Neuron (in vitro differentiated cells): ENCODE data around the gene PRR9.

Experiments used
- H2AFZ ChIP-seq: one replicate; pipeline ENCODE4 v1.6.1; 2013; ENCODE audit warnings: low read depth, mild to moderate bottlenecking, inconsistent platforms, low read length, moderate library complexity
- H3K27me3 ChIP-seq: one replicate; pipeline ENCODE4 v1.6.1; 2013; ENCODE audit warnings: low read length; ENCODE audit not compliant: insufficient read depth
- H3K36me3 ChIP-seq: one replicate; pipeline ENCODE4 v1.6.1; 2013; ENCODE audit warnings: low read length; ENCODE audit not compliant: insufficient read depth
- H3K4me1 ChIP-seq: one replicate; pipeline ENCODE4 v1.6.1; 2013; ENCODE audit warnings: low read length; ENCODE audit not compliant: insufficient read depth
- H3K4me3 ChIP-seq: 2 replicates; pipeline ENCODE4 v1.5.1; 2013; ENCODE audit warnings: mild to moderate bottlenecking, low read length, moderate library complexity
- H3K9me3 ChIP-seq: one replicate; pipeline ENCODE4 v1.6.1; 2013; ENCODE audit warnings: low read length

Gene PRR9

GRCh38 chr1:153242160-153242559 is 24.8 kb downstream of the PRR9 start:
- H3K27me3 ChIP-seq: no peaks in the 10 kb centered on the region
- H3K4me1 ChIP-seq: no peaks in the 10 kb centered on the region
- H3K4me3 ChIP-seq: no peak overlapping the region
- no peak overlapping the region for H2AFZ ChIP-seq
- no peaks in the 10 kb centered on the region for H3K9me3 ChIP-seq
- no peaks in the 10 kb centered on the region for H3K36me3 ChIP-seq

DNA sequence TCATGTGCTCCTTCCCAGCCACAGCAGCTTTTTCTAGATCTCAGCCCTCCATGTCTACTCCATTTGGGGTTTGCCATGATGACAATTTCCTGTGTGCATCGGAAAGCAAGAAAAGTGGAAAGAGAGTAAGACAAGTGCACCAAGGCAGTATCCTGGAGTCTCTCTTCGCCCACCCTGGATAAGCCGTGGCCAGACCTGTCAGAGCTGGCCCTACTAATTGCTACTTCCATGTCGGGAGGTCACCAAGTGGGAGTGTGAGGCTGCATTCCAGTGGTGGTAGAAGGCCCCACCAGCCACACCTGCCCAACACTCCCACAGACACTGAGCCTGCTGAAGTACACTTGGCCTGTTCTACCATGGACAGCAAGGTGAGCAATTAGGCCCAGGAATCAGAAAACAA is 28.1 kb downstream of the PRR9 start:
- no peaks in the 10 kb centered on the region for H3K27me3 ChIP-seq
- H3K4me3 ChIP-seq: no peak overlapping the region
- no peaks in the 10 kb centered on the region for H3K4me1 ChIP-seq
- H3K9me3 ChIP-seq: no peaks in the 10 kb centered on the region
- no peak overlapping the region for H2AFZ ChIP-seq
- H3K36me3 ChIP-seq: no peaks in the 10 kb centered on the region

GRCh38 chr1:153246018-153246417 is 28.6 kb downstream of the PRR9 start:
- Histone ChIP-seq H3K36me3 (no peaks in the 10 kb centered on the region), H3K9me3 (no peaks in the 10 kb centered on the region), H2AFZ (no peak overlapping the region), H3K4me3 (no peak overlapping the region), H3K27me3 (no peaks in the 10 kb centered on the region), H3K4me1 (no peaks in the 10 kb centered on the region)

DNA sequence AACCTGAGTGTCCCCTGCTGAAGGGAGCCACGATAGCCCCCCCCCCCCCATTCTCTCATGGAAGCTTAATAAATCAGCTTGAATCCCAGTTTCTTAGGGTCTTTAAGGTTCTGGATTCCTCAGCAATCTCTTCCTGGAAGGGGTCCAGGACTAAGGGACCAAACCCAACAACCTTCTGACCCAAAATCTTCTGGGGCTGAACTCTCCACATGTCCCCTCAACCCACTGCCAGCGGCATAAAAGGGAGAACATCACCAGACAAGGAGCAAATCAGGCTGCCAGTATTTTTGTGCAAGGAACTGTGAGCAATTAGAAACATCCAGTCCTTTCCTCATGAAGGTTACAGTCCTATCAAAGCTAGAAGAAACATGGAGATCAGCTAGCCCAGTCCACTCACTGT is 29.4 kb downstream of the PRR9 start:
- Histone ChIP-seq H3K36me3 (no peaks in the 10 kb centered on the region), H3K4me1 (no peaks in the 10 kb centered on the region), H3K9me3 (no peaks in the 10 kb centered on the region), H3K27me3 (no peaks in the 10 kb centered on the region), H2AFZ (no peak overlapping the region), H3K4me3 (no peak overlapping the region)

DNA sequence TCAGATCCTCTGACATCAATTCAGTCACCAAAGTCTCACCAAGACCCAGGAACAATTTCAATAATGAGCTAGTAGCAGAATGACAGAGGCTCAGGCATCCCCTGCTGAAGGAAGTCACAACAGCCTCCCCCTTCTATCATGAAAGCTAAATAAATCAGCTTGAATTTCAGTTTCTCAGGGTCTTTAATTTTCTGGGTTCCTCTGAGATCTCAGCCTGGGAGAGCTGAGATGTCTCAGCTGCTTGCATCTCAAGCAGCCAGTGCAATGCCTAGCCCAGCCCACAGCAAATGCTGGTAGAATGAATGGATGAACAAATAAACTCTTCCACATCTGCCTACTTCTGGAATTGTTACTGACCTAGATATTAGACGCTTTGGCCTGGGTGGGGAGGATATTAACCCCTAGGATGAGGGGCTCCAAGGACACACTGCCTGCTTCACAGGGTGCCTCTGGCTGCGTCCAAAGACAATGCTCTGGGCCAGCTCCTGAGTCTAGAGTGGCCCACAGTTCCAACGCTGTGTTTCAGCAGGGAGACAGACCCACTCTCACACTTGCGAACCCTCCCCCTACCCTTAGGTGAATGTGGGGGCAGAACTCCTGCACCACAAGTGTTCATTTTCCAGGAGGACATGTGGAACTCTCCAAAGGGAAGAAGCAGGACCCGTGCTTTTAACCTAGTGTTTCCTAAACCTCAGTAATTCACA is 30.9 kb downstream of the PRR9 start:
- Histone ChIP-seq H2AFZ (no peak overlapping the region), H3K36me3 (no peaks in the 10 kb centered on the region), H3K27me3 (no peaks in the 10 kb centered on the region), H3K9me3 (no peaks in the 10 kb centered on the region), H3K4me1 (no peaks in the 10 kb centered on the region), H3K4me3 (no peak overlapping the region)

DNA sequence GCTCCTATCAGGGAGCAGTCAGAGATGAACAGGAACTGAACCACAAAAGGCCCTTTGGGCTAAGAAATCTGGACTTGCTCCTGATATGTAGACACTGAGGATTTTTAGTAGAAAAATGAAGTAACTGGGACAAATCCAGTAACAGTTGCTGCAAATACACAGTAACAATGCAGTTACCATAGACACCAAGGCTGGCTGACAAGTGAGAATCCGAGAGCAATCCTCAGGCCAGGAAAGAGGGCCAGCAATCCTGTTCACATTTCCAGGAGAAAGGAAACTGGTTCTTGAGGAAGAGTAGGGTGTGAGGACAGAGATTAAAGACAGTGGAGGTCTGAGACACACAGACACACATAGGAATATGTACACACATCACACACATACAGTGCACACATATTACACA is 32.8 kb downstream of the PRR9 start:
- Histone ChIP-seq H3K9me3 (no peaks in the 10 kb centered on the region), H2AFZ (no peak overlapping the region), H3K27me3 (no peaks in the 10 kb centered on the region), H3K36me3 (no peaks in the 10 kb centered on the region), H3K4me3 (no peak overlapping the region), H3K4me1 (no peaks in the 10 kb centered on the region)

DNA sequence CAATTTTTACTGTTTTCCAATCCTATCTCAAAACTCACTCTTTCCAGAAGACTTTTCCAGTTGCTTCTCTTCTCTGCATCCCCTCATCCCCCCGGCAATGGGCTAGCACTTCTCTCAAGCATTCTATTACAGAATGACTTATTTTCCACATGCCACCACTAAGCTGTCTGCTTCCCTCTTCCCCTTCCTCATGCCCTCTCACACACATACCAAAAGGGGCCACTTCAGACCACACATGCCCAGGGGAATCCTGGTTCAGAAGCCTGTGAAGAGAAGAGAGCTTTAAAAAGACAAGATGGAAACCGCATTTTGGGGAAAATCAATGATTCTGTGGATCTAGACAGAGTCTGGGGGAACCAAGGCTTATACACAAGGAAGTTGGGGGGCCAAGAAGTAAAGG is 33.7 kb downstream of the PRR9 start:
- no peak overlapping the region for H3K4me3 ChIP-seq
- H2AFZ ChIP-seq: no peak overlapping the region
- H3K36me3 ChIP-seq: no peaks in the 10 kb centered on the region
- H3K4me1 ChIP-seq: no peaks in the 10 kb centered on the region
- H3K27me3 ChIP-seq: no peaks in the 10 kb centered on the region
- no peaks in the 10 kb centered on the region for H3K9me3 ChIP-seq

DNA sequence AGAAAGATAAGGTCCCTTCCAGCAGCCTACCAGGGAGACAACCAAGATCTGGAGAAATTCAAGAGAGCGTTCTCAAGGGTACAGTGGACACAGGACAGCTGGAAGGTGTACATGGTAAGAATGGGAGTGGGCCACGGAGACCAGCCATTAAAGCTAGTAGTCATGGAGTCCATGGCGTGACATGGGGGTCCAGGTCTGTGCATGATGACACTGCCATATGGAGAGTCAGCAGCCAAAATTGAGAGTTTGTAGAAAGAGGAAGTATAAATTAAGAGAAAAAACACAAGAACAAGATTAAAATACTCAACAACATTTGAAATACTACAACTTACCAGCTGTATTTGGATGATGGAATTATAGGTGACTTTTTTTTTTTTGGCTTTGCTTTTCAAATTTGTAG is 34.2 kb downstream of the PRR9 start:
- no peak overlapping the region for H3K4me3 ChIP-seq
- no peak overlapping the region for H2AFZ ChIP-seq
- no peaks in the 10 kb centered on the region for H3K9me3 ChIP-seq
- no peaks in the 10 kb centered on the region for H3K4me1 ChIP-seq
- no peaks in the 10 kb centered on the region for H3K27me3 ChIP-seq
- H3K36me3 ChIP-seq: no peaks in the 10 kb centered on the region

DNA sequence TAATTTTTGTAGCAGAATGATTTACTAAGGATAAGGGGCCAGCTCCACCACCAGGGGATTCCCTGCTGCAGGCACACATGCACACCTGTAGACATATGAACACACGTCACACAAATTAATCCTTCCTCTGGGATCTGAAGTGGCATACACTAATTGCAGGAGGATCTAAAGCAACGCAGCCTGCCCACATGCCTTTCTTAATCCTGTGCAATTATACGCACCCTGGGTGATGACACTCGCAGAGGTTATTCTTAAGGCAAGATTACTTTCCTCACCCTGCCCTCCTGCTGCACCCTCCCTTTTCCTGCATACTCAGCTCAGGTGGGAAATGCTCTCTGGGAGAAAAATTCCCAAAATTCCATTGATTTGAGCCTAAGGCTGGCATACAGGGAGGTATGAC is 34.6 kb downstream of the PRR9 start:
- no peaks in the 10 kb centered on the region for H3K4me1 ChIP-seq
- no peak overlapping the region for H2AFZ ChIP-seq
- no peaks in the 10 kb centered on the region for H3K36me3 ChIP-seq
- no peaks in the 10 kb centered on the region for H3K27me3 ChIP-seq
- H3K4me3 ChIP-seq: no peak overlapping the region
- no peaks in the 10 kb centered on the region for H3K9me3 ChIP-seq

GRCh38 chr1:153253076-153253475 is 35.7 kb downstream of the PRR9 start:
- no peak overlapping the region for H3K4me3 ChIP-seq
- no peaks in the 10 kb centered on the region for H3K27me3 ChIP-seq
- H3K36me3 ChIP-seq: no peaks in the 10 kb centered on the region
- H2AFZ ChIP-seq: no peak overlapping the region
- H3K4me1 ChIP-seq: no peaks in the 10 kb centered on the region
- no peaks in the 10 kb centered on the region for H3K9me3 ChIP-seq

DNA sequence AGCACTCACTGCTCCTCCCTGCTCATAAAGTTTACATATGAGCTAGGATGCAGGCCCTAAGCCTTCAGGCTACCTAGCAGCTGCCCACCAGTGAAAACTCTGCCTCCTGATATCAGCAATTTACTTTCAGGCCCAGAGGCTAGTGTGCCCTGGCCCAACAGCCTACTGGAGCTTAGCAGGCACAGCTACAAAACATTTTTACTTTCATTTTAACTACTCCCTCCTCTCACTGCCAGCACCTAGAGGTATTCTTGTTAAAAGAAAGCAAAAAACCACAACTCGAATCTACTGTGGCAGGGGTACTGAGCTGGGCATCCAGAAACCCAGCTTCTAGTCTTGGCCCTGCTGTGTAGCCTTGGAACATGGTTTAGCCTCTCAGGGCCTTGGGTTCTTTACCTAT is 36.3 kb downstream of the PRR9 start:
- Histone ChIP-seq H3K9me3 (no peaks in the 10 kb centered on the region), H3K4me3 (no peak overlapping the region), H3K4me1 (no peaks in the 10 kb centered on the region), H3K27me3 (no peaks in the 10 kb centered on the region), H2AFZ (no peak overlapping the region), H3K36me3 (no peaks in the 10 kb centered on the region)

DNA sequence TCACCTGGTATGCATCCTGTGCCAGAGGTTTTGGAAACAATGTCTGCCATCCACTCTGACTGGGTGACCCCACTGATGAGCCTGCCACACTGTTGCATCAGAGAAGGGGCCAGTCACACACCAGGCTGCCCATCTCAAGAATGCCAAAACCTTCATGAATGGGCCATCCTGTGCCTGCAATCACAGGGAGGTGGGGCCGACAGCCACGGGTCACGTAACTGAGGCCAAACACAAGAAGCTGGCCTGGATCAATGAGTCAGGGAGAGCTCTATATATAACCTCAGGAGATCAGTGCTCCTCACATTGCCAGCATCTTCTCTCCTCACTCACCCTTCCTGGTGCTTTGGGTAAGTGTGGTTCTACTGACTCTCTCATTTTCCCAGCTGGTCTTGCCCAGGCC is 42.0 kb downstream of the PRR9 start, which contains the start of gene LORICRIN:
TSS of gene LORICRIN (plus strand) at position 301 of the 400 bp plus-strand sequence. CDS start 1,263 bp downstream, outside the sequence.
- Histone ChIP-seq H3K4me3 (no peak within 1 kb of the TSS), H2AFZ (no peak within 1 kb of the TSS), H3K4me1 (no peaks in the 10 kb centered on the region), H3K36me3 (no peaks in the 10 kb centered on the region), H3K27me3 (peaks cover 40% of the 10 kb centered on the region), H3K9me3 (no peaks in the 10 kb centered on the region)

DNA sequence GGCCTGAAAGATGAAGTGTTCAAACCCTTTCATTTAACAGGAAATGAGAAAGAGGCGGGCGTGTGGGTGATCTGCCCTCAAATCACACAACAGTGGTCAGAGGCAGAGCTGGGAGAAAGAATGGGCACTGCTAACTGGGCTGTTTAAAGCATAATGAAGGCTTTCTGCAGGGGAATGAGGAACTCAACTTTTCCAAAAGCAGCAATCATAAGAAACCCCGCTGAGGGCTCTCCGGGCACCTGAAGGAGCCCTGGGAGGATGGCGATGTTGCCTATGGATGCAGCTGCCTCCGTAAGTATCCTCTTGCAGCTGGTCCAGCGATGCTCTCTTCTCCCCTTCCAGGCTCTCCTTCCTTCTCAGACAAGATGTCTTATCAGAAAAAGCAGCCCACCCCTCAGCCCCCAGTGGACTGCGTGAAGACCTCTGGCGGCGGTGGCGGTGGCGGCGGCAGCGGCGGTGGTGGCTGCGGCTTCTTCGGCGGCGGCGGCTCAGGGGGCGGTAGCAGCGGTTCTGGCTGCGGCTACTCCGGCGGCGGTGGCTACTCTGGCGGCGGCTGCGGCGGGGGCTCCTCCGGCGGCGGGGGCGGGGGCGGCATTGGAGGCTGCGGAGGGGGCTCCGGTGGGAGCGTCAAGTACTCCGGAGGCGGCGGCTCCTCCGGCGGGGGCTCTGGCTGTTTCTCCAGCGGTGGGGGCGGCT is 43.3 kb downstream of the PRR9 start:
- Histone ChIP-seq H3K36me3 (no peaks in the 10 kb centered on the region), H2AFZ (no peak overlapping the region), H3K4me1 (no peaks in the 10 kb centered on the region), H3K27me3 (peaks cover 40% of the 10 kb centered on the region), H3K9me3 (no peaks in the 10 kb centered on the region), H3K4me3 (no peak overlapping the region)
